ENCODE results near the gene MORC2.

MORC2 gene

DNA sequence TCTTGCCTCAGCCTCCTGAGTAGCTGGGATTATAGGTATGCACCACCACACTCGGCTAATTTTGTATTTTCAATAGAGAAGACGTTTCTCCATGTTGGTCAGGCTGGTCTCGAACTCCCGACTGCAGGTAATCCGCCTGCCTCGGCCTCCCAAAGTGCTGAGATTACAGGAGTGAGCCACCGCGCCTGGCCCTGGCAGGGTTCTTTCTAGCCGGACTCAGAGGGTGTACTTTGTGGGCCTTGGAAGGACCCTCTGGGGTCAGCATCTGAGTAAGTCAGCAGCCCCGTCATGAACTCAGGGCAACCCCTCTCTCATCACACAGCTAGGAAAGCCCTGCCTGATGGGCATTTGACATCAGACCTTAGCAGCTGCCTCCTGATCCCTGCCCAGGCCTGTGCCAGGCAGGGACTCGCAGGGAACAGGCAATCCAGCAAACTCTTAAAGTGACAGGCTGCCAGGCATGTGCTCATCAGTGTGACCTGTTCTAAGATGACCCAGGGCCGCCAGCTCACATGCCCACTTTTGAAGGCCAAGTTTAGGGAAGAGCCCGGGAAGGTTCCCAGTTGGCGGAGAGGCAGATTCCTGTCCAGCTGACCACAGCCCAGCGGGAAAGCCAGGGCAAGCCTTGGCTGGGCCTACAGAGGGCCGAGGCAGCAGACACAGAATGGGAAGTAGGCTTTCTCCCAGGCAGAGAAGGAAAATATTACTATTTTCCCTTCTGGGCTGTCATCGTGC lies 92.9 kb downstream of the MORC2 start:
- DNase-seq (ENCODE audit: low read depth in 3 of 3, low spot score in 1 of 3), result no peak
